ENCODE measurements around the gene DGCR6L. TPM values are rescaled to one million over a fixed set of nuclear protein-coding genes. Genes with fewer than 3 reads are reported as not detected.
"Not testable (repeated sequence)": the region's sequence is repeated elsewhere in the genome, so short reads cannot be mapped to it uniquely, and the experiment has no call there.

The DGCR6L gene
- total RNA-seq, 3 donors from 2014 or later, result 58.3 to 73.6 (median 60.6) TPM

DNA sequence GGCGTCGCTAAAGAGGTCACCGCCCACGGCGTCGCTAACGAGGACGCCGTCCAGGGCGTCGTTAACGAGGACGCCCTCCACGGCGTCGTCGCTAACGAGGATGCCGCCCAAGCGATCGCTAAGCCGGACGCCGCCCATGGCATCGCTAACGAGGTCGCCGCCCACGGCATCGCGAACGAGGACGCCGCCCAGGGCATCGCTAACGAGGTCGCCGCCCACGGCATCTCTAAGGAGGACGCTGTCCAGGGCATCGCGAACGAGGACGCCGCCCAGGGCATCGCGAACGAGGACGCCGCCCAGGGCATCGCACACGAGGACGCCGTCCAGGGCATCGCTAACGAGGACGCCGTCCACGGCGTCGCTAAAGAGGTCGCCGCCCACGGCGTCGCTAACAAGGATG is 37.0 kb upstream of the DGCR6L start:
- H3K4me1 ChIP-seq; H3K27ac ChIP-seq; H3K27me3 ChIP-seq; H3K36me3 ChIP-seq; intact Hi-C loops (cut with DNase I; ENCODE audit: low total_unique reads); H3K9me3 ChIP-seq; DNase-seq (ENCODE audit: low spot score in 2 of 2); H3K4me3 ChIP-seq: not testable (repeated sequence)

DNA sequence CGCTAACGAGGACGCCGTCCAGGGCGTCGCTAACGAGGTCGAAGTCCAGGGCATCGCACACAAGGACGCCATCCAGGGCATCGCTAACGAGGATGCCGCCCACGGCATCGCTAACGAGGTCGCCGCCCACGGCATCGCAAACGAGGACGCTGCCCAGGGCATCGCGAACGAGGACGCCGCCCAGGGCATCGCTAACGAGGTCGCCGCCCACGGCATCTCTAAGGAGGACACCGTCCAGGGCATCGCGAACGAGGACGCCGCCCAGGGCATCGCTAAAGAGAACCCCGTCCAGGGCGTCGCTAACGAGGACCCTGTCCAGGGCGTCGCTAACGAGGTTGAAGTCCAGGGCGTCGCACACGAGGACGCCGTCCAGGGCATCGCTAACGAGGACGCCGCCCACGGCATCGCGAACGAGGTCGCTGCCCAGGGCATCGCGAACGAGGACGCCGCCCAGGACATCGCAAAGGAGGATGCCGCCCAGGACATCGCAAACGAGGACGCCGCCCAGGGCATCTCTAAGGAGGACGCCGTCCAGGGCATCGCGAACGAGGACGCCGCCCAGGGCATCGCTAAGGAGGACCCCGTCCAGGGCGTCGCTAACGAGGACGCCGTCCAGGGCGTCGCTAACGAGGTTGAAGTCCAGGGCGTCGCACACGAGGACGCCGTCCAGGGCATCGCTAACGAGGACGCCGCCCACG is 36.2 kb upstream of the DGCR6L start:
- H3K27me3 ChIP-seq; DNase-seq (ENCODE audit: low spot score in 2 of 2); H3K4me1 ChIP-seq; intact Hi-C loops (cut with DNase I; ENCODE audit: low total_unique reads); H3K4me3 ChIP-seq; H3K27ac ChIP-seq; H3K36me3 ChIP-seq; H3K9me3 ChIP-seq: not testable (repeated sequence)

DNA sequence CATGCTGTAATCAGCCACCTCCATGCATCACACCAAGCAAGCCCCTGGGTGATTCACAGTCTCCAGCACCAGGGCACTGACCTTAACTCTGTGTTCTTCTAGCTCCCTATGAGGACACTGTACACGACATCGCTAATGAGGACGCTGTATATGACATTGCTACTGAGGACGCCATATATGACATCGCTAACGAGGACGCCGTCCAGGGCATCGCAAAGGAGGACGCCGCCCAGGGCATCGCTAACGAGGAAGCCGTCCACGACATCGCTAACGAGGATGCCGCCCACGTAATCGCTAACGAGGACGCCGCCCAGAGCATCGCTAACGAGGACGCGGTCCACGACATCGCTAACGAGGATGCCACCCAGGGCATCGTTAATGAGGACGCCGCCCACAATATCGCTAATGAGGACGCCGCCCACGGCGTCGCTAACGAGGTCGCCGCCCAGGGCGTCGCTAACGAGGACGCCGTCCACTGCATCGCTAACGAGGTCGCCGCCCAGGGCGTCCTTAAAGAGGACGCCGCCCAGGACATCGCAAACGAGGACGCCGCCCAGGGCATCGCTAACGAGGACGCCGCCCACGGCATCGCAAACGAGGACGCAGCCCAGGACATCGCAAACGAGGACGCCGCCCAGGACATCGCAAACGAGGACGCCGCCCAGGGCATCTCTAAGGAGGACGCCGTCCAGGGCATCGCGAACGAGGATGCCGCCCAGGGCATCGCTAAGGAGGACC is 34.5 kb upstream of the DGCR6L start:
- Histone ChIP-seq H3K4me3 (no peak overlapping the region), H3K4me1 (no peaks in the 10 kb centered on the region), H3K36me3 (no peaks in the 10 kb centered on the region), H3K9me3 (no peaks in the 10 kb centered on the region), H3K27me3 (no peaks in the 10 kb centered on the region), H3K27ac (no peak overlapping the region)
- DNase-seq (ENCODE audit: low spot score in 2 of 2), result no peak
- intact Hi-C loops (cut with DNase I; ENCODE audit: low total_unique reads), result no loop called here
- TF ChIP-seq, protein P1, sequence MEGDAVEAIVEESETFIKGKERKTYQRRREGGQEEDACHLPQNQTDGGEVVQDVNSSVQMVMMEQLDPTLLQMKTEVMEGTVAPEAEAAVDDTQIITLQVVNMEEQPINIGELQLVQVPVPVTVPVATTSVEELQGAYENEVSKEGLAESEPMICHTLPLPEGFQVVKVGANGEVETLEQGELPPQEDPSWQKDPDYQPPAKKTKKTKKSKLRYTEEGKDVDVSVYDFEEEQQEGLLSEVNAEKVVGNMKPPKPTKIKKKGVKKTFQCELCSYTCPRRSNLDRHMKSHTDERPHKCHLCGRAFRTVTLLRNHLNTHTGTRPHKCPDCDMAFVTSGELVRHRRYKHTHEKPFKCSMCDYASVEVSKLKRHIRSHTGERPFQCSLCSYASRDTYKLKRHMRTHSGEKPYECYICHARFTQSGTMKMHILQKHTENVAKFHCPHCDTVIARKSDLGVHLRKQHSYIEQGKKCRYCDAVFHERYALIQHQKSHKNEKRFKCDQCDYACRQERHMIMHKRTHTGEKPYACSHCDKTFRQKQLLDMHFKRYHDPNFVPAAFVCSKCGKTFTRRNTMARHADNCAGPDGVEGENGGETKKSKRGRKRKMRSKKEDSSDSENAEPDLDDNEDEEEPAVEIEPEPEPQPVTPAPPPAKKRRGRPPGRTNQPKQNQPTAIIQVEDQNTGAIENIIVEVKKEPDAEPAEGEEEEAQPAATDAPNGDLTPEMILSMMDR (IDR thresholded peaks at IDR 0.05), result no peak
- no peak for TF ChIP-seq POLR2A (IDR thresholded peaks at IDR 0.05)
- no peak for TF ChIP-seq POLR2AphosphoS5 (IDR thresholded peaks at IDR 0.05)

DNA sequence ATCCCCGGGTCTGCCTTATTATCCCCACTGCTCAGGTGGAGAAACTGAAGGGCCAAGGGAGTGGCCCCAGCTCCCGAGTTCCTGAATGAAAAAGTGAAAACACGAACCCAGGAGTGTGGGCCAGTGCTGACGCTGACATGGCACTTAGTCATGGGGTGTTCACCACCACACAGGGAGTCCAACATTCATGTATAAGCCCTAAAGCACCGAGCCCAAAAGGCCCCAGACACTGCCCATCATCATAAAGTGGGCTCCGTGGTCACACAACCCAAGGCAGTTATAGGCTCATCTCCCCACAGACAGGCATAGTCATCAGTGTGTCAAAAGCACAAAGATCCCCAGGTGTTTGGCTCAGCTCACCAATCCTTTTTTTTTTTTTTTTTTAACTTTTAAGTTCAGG is 32.7 kb upstream of the DGCR6L start:
- H3K27me3 ChIP-seq; H3K4me3 ChIP-seq; DNase-seq (ENCODE audit: low spot score in 2 of 2); intact Hi-C loops (cut with DNase I; ENCODE audit: low total_unique reads); H3K4me1 ChIP-seq; H3K36me3 ChIP-seq; H3K9me3 ChIP-seq; H3K27ac ChIP-seq: not testable (repeated sequence)

DNA sequence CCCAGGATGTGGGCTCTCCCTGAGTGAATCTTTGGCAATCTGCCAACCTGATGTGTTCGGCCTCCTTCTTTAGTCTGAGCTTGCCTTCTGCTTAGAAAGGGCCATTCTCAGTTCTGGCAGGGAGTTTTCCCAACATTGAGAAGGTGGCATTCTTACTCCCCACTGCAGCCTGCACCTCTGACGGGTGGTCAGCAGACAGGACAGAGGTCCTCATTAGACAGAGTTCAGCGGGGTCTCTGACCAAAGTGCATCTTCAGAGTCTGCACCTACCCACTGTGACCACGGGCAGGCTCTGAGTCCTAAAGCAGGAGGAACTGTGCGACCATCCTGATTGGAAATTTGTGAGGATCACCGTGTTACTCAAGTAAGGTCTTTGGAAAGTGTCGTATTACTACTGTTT is 26.7 kb upstream of the DGCR6L start:
- H3K27me3 ChIP-seq; H3K4me1 ChIP-seq; DNase-seq (ENCODE audit: low spot score in 2 of 2); intact Hi-C loops (cut with DNase I; ENCODE audit: low total_unique reads); H3K36me3 ChIP-seq; H3K9me3 ChIP-seq; H3K27ac ChIP-seq; H3K4me3 ChIP-seq: not testable (repeated sequence)

DNA sequence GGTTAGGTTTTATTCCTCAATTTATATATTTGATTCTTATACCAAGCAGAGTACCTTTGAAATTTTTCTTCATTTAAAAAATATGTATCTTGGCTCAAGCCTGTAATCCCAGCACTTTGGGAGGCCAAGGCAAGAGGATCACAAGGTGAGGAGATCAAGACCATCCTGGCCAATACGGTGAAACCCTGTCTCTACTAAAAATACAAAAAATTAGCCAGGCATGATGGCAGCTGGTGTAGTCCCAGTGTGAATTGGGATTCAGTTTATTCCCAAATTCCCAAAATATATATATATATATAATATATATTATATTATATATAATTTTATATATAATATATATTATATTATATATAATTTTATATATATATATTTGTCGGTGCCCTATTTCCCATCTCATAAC is 18.4 kb upstream of the DGCR6L start:
- intact Hi-C loops (cut with DNase I; ENCODE audit: low total_unique reads); H3K27ac ChIP-seq; H3K27me3 ChIP-seq; H3K4me1 ChIP-seq; H3K4me3 ChIP-seq; DNase-seq (ENCODE audit: low spot score in 2 of 2); H3K9me3 ChIP-seq; H3K36me3 ChIP-seq: not testable (repeated sequence)

DNA sequence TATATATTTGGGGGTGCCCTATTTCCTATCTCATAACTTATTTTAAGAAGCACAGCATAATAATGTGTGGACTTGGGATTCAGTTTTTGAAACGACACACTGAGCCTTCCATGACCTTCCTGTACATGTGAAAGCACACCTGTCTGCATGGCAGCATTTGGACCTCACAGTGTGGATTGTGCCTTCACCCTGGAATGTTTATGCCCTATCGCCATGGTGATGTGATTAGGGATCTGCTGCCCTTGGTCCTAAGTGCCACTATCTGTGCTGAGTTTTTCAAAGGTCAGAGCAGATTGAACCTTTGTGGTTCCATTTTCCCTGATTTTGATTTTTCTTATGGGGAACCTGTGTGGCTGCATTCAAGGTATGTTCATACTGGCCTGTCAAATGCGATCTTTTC is 17.9 kb upstream of the DGCR6L start:
- H3K27ac ChIP-seq; H3K4me1 ChIP-seq; H3K9me3 ChIP-seq; H3K4me3 ChIP-seq; H3K36me3 ChIP-seq; H3K27me3 ChIP-seq; DNase-seq (ENCODE audit: low spot score in 2 of 2); intact Hi-C loops (cut with DNase I; ENCODE audit: low total_unique reads): not testable (repeated sequence)

DNA sequence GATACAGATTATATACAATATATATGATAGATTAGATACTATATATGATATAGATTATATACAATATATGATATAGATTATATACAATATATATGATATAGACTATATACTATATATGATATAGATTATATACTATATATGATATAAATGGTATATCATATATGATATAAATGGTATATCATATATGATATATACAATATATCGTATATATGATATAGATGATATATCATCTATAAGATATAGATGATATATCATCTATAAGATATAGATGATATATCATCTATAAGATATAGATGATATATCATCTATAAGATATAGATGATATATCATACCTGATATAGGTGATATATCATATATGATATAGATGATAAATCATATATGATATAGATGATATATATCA is 16.7 kb upstream of the DGCR6L start:
- H3K4me3 ChIP-seq; H3K4me1 ChIP-seq; H3K27ac ChIP-seq; DNase-seq (ENCODE audit: low spot score in 2 of 2); H3K9me3 ChIP-seq; H3K27me3 ChIP-seq; intact Hi-C loops (cut with DNase I; ENCODE audit: low total_unique reads); H3K36me3 ChIP-seq: not testable (repeated sequence)

DNA sequence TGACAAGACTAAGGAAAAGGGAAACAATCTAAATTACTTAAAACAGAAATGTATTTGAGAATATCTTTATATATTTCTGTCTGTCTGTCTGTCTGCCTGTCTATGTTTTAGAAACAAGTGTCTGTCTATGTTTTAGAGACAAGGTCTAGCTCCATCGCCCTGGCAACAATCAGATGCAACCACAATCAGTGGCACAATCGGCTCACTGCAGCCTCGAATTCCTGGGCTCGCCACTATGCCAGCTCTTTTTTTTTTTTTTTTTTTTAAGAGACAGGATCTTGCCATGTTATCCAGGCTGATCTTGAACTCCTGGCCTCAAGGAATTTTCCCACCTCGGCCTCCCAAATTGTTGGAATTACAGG is 8.7 kb upstream of the DGCR6L start:
- H3K36me3 ChIP-seq; H3K27me3 ChIP-seq; DNase-seq (ENCODE audit: low spot score in 2 of 2); H3K9me3 ChIP-seq; H3K4me3 ChIP-seq; H3K27ac ChIP-seq; H3K4me1 ChIP-seq; intact Hi-C loops (cut with DNase I; ENCODE audit: low total_unique reads): not testable (repeated sequence)

DNA sequence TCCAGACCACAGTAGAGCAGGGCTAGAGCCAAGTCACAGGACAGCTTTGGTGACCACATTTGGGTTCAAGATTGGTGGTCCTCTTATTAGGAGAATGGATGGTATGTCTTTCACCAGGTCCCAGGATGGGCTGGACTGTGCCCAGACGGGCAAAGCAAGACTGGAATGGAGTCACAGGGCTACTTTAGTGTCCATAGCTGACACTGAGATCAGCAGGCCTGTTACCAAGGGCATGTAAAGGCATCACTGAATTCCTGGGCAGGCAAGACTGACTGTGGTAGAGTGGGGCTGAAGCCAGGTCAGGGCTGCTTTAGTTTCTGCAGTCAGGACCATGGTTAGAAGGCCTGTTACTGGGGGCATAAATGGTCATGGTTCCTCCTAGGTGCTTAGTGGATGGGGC is 6.1 kb upstream of the DGCR6L start:
- H3K4me1 ChIP-seq; DNase-seq (ENCODE audit: low spot score in 2 of 2); H3K9me3 ChIP-seq; H3K27ac ChIP-seq; H3K36me3 ChIP-seq; H3K4me3 ChIP-seq; intact Hi-C loops (cut with DNase I; ENCODE audit: low total_unique reads); H3K27me3 ChIP-seq: not testable (repeated sequence)

Measured in breast epithelium (tissue), 4 donors.